GM18909 (cell line): ENCODE measurements around the gene C1orf21.
"Not testable (repeated sequence)": the region's sequence is repeated elsewhere in the genome, so short reads cannot be mapped to it uniquely, and the experiment has no call there.

ENCODE experiments used
- ATAC-seq: cut with Tn5 transposase; IDR thresholded peaks from one replicate; pipeline ENCODE4 v1.9.1; 2021; ENCODE audit warnings: mild to moderate bottlenecking; ENCODE audit not compliant: unreplicated experiment, poor library complexity

The C1orf21 gene

DNA sequence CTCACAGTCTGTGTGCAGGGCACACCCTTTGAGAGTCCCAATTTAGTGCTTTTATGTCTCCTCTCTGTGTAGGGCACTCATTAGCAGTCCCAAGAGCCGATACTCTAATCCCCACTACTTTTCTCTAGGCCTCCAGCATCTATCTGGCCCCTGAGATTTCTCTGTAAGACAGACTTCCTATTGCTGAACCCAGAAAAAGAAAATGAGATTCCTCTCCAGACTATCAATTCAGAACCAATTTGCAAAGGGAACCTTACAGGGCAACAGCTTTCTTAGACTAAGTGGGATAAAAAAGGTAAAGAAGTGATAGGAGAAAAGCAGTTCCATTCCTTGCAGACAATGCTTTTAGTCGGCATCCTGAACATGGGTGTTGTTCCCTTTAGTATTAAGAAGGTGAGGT is 195.6 kb downstream of the C1orf21 start:
- ATAC-seq, result no peak

DNA sequence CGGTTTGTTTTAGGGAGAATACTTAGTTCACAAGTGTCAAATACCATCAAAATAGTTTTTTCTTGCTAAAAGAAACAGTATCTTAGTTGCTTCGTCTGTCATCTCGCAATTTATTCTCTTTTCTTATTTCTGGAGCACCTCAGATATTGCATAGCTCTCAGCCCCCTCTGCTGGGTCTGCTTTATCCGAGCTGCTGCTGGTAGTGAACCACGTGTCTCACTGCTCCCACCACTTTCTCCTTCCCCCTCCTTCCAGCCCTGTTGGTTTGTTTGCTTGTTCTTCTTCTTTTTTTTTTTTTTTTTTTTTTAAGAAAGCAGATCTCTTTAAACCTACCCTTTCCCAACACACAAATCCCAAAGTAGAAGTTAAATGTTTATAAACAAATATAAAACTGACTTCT is 197.0 kb downstream of the C1orf21 start:
- no peak for ATAC-seq

DNA sequence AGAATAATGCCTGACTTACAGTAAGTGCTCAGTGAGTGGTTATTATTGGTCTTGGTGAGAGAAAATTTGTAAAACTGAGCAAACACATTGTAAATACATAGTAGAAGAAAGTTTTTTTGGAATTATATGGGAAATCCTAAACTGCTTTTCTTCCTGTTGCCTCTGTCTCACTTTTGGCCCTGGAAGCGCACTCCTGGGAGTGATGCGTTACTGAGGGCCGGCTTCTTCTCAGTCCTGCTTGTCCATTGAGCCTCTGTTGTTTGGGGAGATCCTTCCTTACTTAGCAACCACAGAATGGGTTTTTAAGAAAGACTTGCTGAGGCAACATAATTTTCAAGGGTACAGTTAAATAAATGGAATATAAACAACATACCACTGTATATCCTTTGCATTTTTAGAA is 201.9 kb downstream of the C1orf21 start:
- ATAC-seq, result no peak

DNA sequence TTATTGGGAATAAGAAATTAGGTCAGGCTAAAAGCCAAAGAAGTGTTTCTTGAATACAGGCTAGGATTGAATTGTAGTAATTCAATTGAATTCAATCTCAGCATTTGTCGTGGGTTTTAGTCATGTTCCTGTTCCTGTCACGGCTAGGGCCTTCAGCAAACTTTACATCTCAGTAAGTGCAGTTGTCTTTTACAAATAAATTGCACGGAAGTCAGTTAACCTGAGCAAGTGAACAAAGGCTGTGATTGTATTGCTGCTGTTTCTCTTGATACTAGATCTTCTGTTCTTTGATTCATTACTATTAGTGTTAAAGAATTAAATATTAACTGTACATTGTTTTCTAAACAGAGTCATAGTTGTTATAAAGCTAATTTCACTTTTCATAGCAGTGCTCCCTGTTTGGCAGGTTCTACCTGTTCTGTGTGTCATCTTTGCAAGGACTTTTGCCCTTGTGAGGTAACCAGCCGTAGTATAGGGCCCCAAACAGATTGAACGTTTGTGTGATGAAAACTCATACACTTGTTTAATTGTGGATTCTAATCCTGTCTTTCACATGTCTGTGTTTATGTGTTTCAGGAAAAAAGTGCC is 203.4 kb downstream of the C1orf21 start:
- ATAC-seq, result no peak

DNA sequence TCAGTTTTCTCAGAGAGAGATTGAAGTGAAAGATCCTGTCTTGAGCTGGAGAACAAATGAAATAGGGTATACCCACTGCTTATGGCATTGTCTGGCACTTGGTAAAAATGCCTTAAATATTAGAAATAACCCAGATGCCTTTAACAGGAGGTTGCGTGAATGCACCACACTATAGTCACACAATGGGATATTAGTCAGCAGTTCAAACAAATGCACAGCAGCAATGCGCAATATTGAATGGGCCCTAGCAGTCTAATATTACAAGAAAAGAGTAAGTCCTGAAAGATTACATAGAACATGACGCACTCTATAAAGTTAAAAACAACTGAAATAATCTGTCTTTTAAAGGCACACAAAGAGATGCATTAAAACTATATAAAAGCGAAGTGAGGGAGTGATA is 206.8 kb downstream of the C1orf21 start:
- no peak for ATAC-seq

DNA sequence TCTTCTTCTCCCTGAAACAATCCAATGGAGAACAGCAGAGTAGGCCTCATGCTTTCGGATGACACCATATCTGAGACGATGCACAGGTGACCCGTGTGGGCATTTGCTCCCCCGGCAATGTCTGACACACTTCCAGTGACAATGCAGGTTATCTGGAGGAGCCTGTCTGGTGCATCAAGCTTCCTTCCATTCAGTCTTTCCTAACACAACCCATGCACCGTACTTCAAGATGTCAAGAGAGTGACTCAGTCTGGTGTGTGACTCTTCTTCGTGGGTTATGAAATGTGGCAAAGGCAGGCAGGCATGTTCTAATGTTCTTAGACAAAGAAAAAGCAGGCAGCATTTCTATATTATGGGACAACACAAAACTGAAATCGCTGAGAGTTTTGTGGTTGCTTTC is 208.8 kb downstream of the C1orf21 start:
- no peak for ATAC-seq

DNA sequence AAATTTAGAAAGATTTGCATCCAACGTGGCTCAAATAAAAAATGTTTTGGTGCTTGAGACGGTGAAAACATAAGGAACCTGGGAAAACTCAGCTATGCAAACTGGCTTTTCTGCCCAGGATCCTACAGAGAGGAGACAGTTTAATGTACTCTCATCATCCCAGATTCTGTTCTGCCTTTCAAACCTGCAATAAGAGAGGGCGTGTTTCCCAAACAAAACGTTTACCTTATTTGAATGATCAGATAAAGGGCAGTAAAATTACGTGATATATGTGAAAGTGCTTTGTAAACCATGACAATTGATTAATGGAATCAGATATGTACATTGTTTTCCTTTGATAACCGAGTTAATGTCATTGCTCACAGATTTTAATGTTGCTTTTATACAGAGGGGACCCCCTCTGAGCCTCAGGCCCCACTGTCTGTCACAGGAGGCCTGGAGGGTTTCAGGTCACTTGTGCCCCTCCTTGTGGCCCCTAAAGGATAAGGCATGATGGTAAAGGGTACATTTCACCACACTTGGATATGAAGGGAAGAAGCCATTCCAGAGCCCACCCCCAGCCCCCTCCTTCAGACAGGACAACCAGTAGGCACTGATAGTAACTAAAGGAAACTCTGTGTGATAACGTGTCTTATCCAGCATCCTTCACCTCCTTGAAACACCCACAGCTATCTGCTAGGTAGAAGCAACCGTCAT is 210.3 kb downstream of the C1orf21 start:
- ATAC-seq, result no peak

DNA sequence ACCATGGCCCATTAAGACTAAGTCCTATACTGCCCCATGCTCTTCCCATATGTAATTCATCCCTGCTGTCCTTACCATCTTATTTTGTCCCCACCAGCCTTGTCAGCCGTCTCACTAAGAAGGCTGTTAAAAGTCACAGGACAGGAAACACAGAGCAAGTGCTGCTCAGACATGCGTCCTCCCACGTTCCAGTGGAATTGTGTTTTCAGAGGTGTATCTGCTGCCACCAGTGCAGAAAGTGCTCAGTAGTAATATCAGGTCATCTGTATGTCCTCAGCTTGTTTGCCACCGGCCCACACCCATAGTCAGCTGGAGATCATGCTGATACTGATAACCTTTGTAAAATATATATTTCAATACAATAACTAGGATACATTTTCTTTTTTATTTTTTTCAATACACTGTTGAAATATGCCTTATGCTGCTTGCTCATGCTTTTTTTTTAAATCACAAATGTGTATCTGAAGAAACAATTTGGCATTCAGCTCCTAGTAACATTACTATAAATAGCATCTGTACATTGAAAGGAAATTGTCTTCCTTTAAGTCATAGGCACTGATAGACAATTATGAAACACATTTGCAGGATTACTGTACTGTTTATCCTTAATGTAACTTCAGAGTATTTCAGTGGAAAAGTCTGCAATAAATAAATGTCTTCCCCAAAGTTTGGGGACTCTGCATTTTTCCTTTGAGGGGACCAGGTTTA is 211.0 kb downstream of the C1orf21 start:
- no peak for ATAC-seq

DNA sequence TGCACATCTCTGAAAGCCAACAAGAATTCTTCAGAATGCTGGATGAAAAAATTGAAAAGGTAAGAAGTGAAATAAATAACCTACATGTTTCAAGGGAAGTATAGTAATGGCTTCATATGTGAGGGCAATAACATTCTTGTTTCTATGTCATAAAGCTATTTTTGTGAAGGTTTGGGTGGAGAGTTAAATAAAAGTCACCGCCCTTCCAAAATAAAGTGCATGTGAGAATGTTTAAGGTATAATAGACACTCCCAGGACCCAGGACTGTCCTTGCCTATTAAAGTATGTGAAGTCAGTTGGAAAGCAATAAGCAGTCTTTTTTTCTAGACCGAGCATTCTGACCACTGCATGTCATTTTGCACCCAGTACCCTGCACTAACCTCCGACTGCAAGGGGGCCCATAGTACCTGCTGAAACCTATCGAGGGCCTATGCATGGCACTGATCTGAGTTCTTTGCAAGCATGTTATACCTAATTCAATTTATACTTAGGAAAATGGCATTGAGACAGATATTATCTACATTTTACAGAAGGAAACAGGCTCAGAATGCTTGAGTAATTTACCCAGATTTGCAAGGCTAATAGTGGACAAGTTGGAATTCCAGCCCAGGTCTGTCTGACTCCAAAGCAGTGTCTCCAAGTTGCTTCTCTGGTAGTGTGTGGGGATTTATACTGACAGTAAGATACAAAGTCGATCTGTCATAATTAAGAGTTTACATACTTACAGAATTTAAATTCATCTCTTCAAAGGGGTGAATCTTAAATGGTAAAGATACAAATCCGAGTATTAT is 211.8 kb downstream of the C1orf21 start:
- ATAC-seq, result no peak

DNA sequence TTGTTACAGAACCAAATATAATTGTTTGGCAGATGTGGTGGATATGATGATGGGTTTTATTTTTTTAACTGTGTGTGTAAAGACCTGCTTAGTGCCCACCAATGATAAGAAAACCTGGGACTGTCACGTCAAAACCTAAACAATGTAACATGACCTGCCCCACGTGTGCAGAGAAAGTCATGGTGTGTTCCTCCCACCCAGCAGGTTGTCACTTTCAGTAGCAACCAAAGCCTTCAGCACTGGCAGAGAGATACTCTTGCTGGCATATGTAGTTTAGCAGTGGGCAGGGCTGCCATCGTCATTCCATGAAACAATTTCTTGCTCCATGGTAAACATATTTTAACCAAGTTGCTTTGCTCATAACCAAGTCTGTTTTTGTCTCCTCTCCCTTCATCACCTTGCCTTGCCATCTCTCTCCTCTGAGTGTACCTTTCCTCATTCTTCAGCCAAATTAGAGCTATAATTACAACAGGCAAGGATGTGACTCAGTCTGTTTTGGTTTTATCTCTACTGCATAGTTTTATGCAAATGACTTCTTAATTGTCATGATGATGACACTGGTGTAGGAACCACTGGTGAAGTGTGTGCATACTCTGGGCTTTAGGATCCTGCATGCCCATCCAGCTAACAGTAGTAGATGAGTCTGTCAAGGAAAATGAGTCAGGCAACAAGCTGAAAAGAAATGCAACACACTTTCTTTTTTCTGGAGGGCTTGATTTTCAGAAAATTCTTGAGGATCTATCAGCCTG is 217.5 kb downstream of the C1orf21 start:
- no peak for ATAC-seq

DNA sequence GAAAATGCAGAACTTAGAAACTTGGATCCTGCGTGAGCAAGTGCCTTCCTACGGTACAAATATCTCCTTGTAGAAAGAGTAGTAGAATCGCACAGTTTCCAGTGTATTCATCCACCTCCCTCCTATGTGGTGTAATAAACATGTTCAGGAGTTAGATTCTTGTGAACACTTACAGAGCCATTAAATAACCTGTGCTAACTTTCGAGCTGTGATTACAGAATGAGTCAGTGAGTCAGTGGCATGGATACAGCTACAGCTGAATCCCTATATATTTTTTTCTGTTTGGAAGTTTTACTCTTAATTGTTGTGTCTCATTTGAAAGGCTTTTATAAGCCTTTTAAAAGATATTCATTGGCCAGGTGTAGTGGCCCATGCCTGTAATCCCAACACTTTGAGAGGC is 219.1 kb downstream of the C1orf21 start:
- ATAC-seq, result no peak

DNA sequence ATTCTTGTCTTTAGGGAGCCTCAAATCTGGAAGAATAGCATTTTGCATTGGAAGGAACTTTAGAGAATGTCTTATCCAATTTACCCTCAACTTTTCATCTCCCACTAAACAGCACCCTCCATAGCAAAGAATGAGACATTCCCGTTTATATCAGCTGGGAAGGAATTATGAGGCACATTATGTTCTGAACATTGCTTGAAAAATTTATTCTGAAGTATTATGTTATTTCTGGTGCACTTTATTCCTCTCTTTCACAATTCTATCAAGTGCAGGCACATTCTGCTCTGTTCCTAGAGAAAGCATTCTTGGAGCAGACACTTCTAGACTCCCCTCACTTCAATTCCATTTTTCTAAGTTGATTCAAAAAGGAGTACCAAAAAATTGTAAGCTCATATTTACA is 220.0 kb downstream of the C1orf21 start:
- ATAC-seq, result no peak

DNA sequence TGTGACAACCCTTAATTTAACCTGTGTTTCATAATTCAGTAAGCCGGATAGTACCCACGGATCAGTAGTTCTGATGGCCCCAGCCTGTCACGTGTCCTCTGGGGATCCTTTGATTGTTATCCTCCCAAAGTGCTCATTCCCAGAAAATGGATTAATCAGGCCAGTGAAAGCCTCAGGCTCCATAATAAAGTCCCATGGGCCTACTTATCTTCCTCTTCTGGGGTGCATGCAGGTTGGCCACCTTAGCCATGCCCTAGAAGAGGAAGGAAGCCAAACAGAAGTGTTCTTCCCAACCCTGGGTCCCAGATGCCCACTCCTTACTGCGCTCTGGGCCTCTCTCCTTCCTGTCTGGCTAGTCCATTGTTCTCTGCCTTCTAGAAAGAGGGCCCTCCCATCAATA is 221.8 kb downstream of the C1orf21 start:
- no peak for ATAC-seq

DNA sequence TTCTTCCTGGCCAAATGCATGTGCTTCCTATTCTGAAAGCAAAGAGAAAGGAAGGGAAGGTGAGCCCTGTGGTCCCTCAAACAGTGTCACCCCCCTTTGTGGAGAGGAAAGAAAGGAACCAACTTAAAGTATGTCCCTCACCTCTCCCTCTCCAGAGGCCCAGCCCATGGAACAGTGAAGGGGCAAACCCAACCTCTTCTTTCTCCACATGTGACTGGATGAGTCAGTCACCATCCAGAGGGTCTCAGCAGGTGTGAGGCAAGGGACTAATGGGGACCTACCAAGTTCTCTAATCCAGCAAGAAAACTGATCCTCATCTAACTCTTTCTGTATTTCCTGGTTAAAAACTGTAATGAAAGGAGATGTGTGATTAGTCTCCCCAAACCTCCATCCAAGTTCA is 222.2 kb downstream of the C1orf21 start:
- ATAC-seq, result no peak

DNA sequence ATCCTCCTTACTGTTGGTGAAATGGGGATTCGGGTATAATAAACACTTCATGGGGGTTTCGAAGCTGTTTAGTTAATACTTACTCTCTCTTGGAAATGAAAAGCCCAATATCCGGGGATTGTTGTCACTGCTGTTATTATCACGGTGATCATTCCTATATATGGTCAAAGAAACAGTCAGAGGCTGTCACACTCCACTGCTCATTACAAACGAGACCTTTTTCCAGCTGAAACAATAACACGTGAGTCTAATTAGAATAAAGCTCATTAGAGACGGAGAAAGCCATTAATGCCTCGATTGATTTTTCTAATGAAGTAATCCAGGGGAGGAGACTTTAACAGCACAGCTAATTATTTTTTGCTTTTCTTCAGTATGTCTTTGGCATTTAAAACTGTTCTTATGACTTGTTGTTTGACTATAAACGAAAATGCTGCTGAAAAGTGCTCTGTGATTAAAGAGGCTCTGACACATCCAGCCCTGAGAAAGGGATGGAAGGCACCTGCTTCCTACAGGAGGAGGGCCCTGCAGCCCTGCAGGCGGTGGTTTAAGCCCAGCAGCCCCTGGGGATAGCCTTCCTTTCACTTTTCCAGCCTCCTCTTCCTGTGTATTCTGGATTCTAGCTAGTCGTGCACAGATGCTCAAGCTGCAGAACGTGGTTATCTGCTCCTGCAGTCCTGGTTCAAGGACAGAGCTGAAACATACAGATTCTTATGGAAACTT is 224.2 kb downstream of the C1orf21 start:
- no peak for ATAC-seq

DNA sequence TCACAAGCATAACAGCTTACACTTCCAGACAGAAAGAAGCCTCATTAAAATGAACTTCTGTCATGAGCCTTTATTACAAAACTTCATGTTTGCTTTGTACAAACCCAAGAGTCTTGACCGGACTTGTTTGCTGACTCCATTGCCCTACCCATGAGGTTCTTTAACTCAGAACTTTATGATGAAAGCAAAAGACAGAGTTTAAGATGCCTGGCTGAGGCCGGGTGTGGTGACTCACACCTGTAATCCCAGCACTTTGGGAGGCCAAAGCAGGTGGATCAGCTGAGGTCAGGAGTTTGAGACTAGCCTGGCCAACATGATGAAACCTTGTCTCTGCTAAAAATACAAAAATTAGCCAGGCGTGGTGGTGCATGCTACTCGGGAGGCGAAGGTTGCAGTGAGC is 225.4 kb downstream of the C1orf21 start:
- ATAC-seq, result not testable (repeated sequence)

DNA sequence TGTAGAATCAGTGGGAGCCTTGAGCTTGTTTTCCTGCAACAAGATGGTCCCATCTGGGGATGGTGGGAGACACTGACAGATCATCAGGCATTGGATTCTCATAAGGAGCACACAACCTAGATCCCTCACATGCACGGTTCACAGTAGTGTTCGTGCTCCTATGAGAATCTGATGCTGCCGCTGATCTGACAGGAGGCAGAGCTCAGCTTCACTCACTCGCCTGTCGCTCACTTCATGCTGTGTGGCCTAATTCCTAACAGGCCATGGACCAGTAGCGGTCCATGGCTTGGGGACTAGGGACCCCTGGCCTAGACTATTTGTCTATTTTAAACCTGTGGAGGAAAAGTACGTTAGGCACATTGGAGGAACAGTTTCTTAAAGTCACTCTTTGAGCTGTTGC is 227.8 kb downstream of the C1orf21 start:
- no peak for ATAC-seq

DNA sequence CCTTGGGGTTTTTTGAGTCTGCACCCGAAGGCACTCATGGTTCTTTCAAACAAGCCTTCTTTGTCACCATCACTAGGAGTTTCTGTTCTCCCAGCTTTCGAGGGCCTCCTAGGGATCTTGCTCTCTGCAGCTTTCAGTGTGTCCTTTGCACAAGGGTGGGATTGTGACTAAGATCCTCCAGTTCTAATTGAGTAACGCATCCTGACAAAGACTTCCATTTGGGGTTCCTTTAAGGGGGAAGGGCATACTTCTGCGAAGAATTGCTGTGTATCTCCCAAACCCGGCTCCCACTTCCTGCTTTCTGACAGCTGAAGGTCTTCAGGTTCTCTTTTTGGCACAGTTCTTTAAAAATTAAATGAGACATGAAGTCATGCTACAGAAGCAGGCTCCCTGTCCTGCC is 228.5 kb downstream of the C1orf21 start:
- ATAC-seq, result no peak

DNA sequence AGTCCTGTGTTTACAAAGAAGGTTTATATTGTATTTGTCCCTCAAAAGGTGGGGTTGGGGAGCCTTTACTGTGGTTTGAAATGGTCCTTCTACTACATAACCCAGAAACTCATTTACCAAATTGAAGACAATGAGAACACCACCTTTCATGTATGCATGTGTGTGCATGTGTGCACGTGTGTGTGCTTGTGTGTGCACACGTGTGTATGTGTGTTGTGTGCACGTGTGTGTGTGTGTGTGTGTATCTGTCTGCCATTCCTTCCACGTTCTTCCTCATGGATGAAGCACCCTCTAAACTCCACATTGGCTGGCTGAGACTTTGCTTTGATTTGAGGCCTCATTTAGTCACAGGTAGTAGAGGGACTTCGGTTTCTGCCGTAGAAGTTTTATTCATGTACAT is 229.7 kb downstream of the C1orf21 start:
- ATAC-seq, result no peak
